Natural killer cell treated with Interleukin-12 subunit alpha and Interleukin-12 subunit beta and Interleukin-15 and Interleukin-18, amount 100 ng/mL, for 72 hours (primary cell): ENCODE results near the gene ASXL1. TPM values are rescaled to one million over a fixed set of nuclear protein-coding genes. Genes with fewer than 3 reads are reported as not detected.
A peak's percentile ranks its signal among the peaks of the same experiment; 100 is the strongest.
"Not testable (repeated sequence)": the region's sequence is repeated elsewhere in the genome, so short reads cannot be mapped to it uniquely, and the experiment has no call there.

Experiments
- ATAC-seq, 2 donors: fragments of 150-1000 bp; cut with Tn5 transposase in 1 of 2; sonication (Bioruptor Pico), chemical (Tn5 transposase) in 1 of 2; 2 replicates each; pipeline ENCODE4 v1.10.0; 2021
- DNase-seq: peaks from one replicate; pipeline ENCODE4 v3.0.0; 2022; ENCODE audit warnings: low spot score
- H3K27ac Mint-ChIP-seq, 2 donors: 1 replicate in 1 of 2; 2 replicates in 1 of 2; pipeline ENCODE4 v1.8.0; 2022; ENCODE audit warnings: mixed read lengths in 2 of 2, mild to moderate bottlenecking in 1 of 2, moderate library complexity in 1 of 2
- H3K27me3 Mint-ChIP-seq, 2 donors: 1 replicate in 1 of 2; 2 replicates in 1 of 2; pipeline ENCODE4 v1.8.0; 2022; ENCODE audit warnings: mixed read lengths in 2 of 2
- H3K36me3 Mint-ChIP-seq: one replicate; pipeline ENCODE4 v1.8.0; 2022; ENCODE audit warnings: mixed read lengths
- H3K4me1 Mint-ChIP-seq, 2 donors: 1 replicate in 1 of 2; 2 replicates in 1 of 2; pipeline ENCODE4 v1.8.0; 2022; ENCODE audit warnings: low read depth in 2 of 2, mixed read lengths in 2 of 2, mild to moderate bottlenecking in 1 of 2
- H3K4me3 Mint-ChIP-seq: one replicate; pipeline ENCODE4 v1.8.0; 2022; ENCODE audit warnings: mixed read lengths
- H3K9me3 Mint-ChIP-seq: 2 replicates; pipeline ENCODE4 v1.8.0; 2022; ENCODE audit warnings: mixed read lengths
- total RNA-seq, 2 donors: library from RNA; stranded (reverse); gene quantifications; one replicate each; pipeline ENCODE4 v1.2.3, GENCODE V29; 2022

ASXL1 gene
- total RNA-seq, 2 donors from 2014 or later, result 119 to 214 TPM

DNA sequence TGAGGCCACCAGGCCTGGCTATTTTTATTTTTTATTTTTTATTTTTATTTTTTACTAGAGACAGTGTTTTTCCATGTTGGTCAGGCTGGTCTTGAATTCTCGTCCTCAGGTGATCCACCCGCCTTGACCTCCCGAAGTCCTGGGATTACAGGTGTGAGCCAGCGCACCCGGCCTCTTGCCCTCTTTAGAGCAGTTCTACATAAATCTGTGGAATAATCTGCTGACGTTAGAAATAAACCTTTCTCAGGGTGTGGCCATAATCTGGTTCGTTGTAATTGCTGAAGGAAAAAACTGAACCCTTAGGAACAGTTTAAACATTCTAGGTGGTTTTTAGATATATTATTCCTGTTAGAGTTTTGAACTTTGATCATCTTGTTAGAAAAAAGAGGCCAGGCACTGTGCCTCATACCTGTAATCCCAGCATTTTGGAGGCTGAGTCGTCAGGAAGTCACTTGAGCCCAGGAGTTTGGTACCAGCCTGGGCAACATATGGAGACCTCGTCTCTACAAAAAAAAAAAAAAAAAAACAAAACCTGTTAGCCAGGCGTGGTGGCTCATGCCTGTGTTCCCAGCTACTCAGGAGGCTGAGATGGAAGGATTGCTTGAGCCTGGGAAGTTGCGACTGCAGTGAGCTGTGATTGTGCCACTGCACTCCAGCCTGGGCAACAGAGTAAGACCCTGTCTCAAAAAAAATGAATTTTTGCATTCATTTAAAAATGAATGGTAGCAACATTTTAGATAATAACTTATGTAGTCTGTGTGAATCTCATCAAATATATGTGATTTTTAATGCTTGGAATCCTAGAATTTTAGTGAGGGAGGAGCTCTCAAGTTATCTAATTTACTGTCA, 24.2 kb downstream of the ASXL1 start:
- H3K4me3 Mint-ChIP-seq, result no peak overlapping the region
- H3K4me1 Mint-ChIP-seq, result peaks cover 30 to 32% of the 10 kb centered on the region in 2 donors
- H3K36me3 Mint-ChIP-seq, result peaks cover 5% of the 10 kb centered on the region
- no peaks in the 10 kb centered on the region for H3K9me3 Mint-ChIP-seq
- no peaks in the 10 kb centered on the region for H3K27me3 Mint-ChIP-seq
- no peak overlapping the region for H3K27ac Mint-ChIP-seq
- ATAC-seq, result no peak
- DNase-seq, result no peak

DNA sequence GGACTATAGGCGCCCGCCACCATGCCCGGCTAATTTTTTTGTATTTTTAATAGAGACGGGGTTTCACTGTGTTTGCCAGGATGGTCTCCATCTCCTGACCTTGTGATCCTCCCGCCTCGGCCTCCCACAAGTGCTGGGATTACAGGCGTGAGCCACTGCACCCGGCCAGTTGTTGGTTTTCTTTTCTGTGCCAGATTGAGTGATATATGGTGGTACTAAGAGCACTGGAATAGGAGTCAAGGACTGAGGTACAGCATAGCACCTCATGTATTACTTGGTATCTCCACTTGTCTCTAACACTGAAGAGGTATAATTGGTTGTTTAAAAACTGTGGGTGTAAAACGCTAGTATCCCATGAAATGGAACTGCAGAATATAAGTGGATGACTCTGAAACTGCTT, 25.3 kb downstream of the ASXL1 start:
- Mint-ChIP-seq H3K27ac (peak overlapping the region in 1 of 2 donors; percentile 3), H3K4me1 (peaks cover 33 to 37% of the 10 kb centered on the region in 2 donors)
- not testable (repeated sequence) for H3K4me3 Mint-ChIP-seq, DNase-seq, ATAC-seq, H3K9me3 Mint-ChIP-seq, H3K36me3 Mint-ChIP-seq, H3K27me3 Mint-ChIP-seq

- Mint-ChIP-seq H3K27me3 (no peaks in the 10 kb centered on the region), H3K4me1 (peaks cover 32 to 43% of the 10 kb centered on the region in 2 donors), H3K4me3 (no peak overlapping the region), H3K36me3 (peaks cover 5% of the 10 kb centered on the region), H3K9me3 (no peaks in the 10 kb centered on the region), H3K27ac (peak overlapping the region; percentile 20 to 83)
- DNase-seq, result no peak
- ATAC-seq, result no peak
Observed at GRCh38 chr20:32385541-32385940, 27.4 kb downstream of the ASXL1 start.

DNA sequence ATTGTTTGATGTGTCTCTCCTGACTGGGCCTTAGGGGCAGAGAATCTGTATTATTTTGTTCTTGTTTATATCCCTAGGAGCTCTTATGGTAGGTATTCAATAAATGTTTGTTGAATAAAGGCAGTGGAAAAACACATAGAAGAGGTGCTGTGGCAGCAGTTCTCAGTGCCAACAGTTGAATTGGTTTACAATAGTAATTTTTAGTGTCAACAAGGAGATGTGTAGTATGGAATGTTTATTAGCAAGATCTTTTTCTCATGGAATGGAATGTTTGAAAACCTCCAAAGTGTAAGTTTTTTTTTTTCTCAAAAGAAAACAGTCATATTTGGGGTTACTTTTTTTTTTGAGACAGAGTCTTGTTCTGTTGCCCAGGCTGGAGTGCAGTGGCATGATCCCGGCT, 28.0 kb downstream of the ASXL1 start:
- ATAC-seq (no peak), DNase-seq (no peak)
- H3K27me3 Mint-ChIP-seq, result no peaks in the 10 kb centered on the region
- peaks cover 5% of the 10 kb centered on the region for H3K36me3 Mint-ChIP-seq
- H3K4me1 Mint-ChIP-seq, result peaks cover 34 to 43% of the 10 kb centered on the region in 2 donors
- H3K27ac Mint-ChIP-seq, result peak overlapping the region; percentile 20 to 83
- H3K9me3 Mint-ChIP-seq, result no peaks in the 10 kb centered on the region
- H3K4me3 Mint-ChIP-seq, result no peak overlapping the region

DNA sequence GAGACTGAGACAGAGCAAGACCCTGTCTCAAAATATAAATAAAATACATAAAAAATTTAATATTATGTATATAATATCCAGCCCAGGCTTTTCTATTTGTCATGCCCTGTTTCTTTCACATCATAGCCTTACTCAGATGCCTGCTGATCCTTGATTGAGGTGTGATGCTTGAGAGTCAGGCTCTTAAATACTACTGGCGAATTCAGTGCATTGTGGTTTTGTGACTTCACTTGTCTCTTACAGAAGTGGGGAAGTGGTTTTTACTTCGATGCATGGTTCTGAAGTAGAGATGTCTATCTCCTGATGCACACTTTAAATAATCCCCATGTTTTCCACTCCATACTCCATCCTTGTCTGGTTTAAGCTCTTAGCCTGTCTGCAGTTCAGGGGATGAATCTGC, 29.1 kb downstream of the ASXL1 start:
- Mint-ChIP-seq H3K27me3 (no peaks in the 10 kb centered on the region), H3K36me3 (peaks cover 14% of the 10 kb centered on the region), H3K9me3 (no peaks in the 10 kb centered on the region), H3K27ac (no peak overlapping the region), H3K4me3 (peak overlapping the region; percentile 0), H3K4me1 (peaks cover 36 to 43% of the 10 kb centered on the region in 2 donors)
- ATAC-seq, result peak; percentile 73 to 91
- DNase-seq, result no peak

GRCh38 chr20:32391003-32391402, 32.9 kb downstream of the ASXL1 start:
- H3K27ac Mint-ChIP-seq, result peak overlapping the region in 1 of 2 donors; percentile 56
- H3K9me3 Mint-ChIP-seq, result no peaks in the 10 kb centered on the region
- peaks cover 16% of the 10 kb centered on the region for H3K36me3 Mint-ChIP-seq
- DNase-seq, result no peak
- no peak for ATAC-seq
- peaks cover 20 to 21% of the 10 kb centered on the region in 2 donors for H3K4me1 Mint-ChIP-seq
- no peaks in the 10 kb centered on the region for H3K27me3 Mint-ChIP-seq
- H3K4me3 Mint-ChIP-seq, result no peak overlapping the region

DNA sequence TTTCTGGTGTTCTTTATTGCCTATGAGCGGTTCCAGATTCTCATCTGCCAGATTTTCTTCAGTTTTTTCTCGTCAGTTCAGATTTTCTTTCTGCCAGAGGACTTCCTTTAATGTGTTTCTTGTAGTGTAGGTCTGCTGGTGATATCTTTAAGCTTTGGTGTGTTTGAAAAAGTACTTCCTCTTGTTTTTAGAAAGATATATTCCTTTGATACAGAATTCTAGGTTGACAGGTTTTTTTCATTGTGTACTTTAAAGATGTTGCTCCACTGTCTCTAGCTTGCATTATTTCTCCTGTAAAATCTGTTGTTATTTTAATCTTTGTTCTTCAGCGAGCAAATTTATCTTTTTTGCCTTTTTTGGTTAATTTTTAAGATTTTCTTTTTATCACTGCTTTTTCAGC, 36.9 kb downstream of the ASXL1 start:
- Mint-ChIP-seq H3K27me3 (no peaks in the 10 kb centered on the region), H3K36me3 (peaks cover 17% of the 10 kb centered on the region), H3K27ac (no peak overlapping the region), H3K9me3 (no peaks in the 10 kb centered on the region), H3K4me3 (no peak overlapping the region), H3K4me1 (peaks cover 8 to 15% of the 10 kb centered on the region in 2 donors)
- DNase-seq (no peak), ATAC-seq (no peak)

- peaks cover 18% of the 10 kb centered on the region for H3K36me3 Mint-ChIP-seq
- peaks cover 15 to 18% of the 10 kb centered on the region in 2 donors for H3K4me1 Mint-ChIP-seq
- no peaks in the 10 kb centered on the region for H3K27me3 Mint-ChIP-seq
- H3K27ac Mint-ChIP-seq, result no peak overlapping the region
- no peak overlapping the region for H3K4me3 Mint-ChIP-seq
- no peak for ATAC-seq
- DNase-seq, result no peak
- no peaks in the 10 kb centered on the region for H3K9me3 Mint-ChIP-seq
Observed at GRCh38 chr20:32396646-32397160, 38.6 kb downstream of the ASXL1 start.

DNA sequence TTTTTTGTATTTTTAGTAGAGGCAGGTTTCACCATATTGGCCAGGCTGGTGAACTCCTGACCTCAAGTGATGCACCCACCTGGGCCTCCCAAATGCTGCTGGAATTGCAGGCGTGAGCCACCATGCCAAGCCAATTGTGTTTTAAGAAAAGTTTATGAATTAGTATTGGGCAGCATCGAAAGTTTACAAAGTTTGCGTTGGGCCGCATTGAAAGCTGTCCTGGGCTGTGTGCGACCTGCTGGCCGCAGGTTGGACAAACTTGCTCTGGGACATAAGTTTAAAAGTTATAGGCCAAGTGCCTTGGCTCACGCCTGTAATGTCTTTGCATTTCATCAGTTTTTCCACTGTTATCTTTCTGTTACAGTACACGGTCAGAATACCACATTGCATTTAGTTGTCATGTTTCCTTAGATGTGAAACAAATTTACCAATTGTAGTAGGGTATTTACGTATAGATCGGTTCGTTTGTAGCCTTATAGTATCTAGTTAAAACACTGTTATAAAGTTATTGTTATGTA, 39.5 kb downstream of the ASXL1 start:
- Mint-ChIP-seq H3K4me1 (peaks cover 15 to 18% of the 10 kb centered on the region in 2 donors), H3K27me3 (no peaks in the 10 kb centered on the region), H3K36me3 (peaks cover 14% of the 10 kb centered on the region), H3K9me3 (no peaks in the 10 kb centered on the region), H3K27ac (no peak overlapping the region), H3K4me3 (no peak overlapping the region)
- DNase-seq, result no peak
- no peak for ATAC-seq

DNA sequence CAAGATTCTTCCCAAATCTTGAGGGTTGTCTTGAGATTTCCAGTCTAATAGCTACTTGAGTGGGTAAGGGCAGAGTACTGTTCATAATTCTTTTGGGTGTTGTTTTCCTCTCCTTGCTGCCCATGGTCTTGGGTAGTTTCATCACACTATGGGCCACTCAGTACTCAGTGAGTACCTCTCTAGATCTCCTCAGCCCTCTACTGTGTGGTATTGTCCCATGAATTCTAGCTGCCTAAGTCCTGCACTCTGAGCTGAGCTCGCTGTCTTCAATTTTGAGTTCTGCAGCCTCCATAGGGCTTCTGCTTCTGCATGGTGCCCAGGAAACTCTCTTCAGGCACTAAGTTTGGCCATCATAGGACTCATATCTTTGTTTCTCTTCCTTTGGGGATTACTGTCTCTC, 42.3 kb downstream of the ASXL1 start:
- Mint-ChIP-seq H3K9me3 (no peaks in the 10 kb centered on the region), H3K4me1 (peaks cover 14 to 21% of the 10 kb centered on the region in 2 donors), H3K27ac (peak overlapping the region in 1 of 2 donors; percentile 32), H3K27me3 (no peaks in the 10 kb centered on the region), H3K4me3 (no peak overlapping the region), H3K36me3 (peaks cover 9% of the 10 kb centered on the region)
- ATAC-seq, result no peak
- no peak for DNase-seq

GRCh38 chr20:32404017-32404416, 45.9 kb downstream of the ASXL1 start:
- H3K27ac Mint-ChIP-seq, result no peak overlapping the region
- H3K27me3 Mint-ChIP-seq, result no peaks in the 10 kb centered on the region
- DNase-seq, result no peak
- ATAC-seq, result no peak
- no peak overlapping the region for H3K4me3 Mint-ChIP-seq
- peaks cover 14% of the 10 kb centered on the region for H3K36me3 Mint-ChIP-seq
- H3K4me1 Mint-ChIP-seq, result peaks cover 26 to 33% of the 10 kb centered on the region in 2 donors
- no peaks in the 10 kb centered on the region for H3K9me3 Mint-ChIP-seq

GRCh38 chr20:32406701-32407100, 48.6 kb downstream of the ASXL1 start:
- H3K27ac Mint-ChIP-seq, result no peak overlapping the region
- H3K36me3 Mint-ChIP-seq, result peaks cover 6% of the 10 kb centered on the region
- no peaks in the 10 kb centered on the region for H3K27me3 Mint-ChIP-seq
- no peaks in the 10 kb centered on the region for H3K9me3 Mint-ChIP-seq
- H3K4me1 Mint-ChIP-seq, result peaks cover 16 to 19% of the 10 kb centered on the region in 2 donors
- ATAC-seq (no peak), DNase-seq (no peak)
- H3K4me3 Mint-ChIP-seq, result no peak overlapping the region

GRCh38 chr20:32407131-32407750, 49.1 kb downstream of the ASXL1 start:
- not testable (repeated sequence) for H3K9me3 Mint-ChIP-seq, DNase-seq, H3K27me3 Mint-ChIP-seq, H3K36me3 Mint-ChIP-seq
- ATAC-seq, result peak; percentile 76 to 92
- H3K4me1 Mint-ChIP-seq, result peaks cover 21 to 25% of the 10 kb centered on the region in 2 donors
- H3K4me3 Mint-ChIP-seq, result peak overlapping the region; percentile 67
- peak overlapping the region; percentile 34 to 42 for H3K27ac Mint-ChIP-seq
